Kidney epithelial cell (primary cell): ENCODE results near the gene ITPR1. TPM values are rescaled to one million over a fixed set of nuclear protein-coding genes. Genes with fewer than 3 reads are reported as not detected.

Source experiments
- DNase-seq: peaks from one replicate; pipeline ENCODE4 v3.0.0-alpha.2; 2010; ENCODE audit warnings: low read depth
- H3K27me3 ChIP-seq: 2 replicates; pipeline ENCODE4 v1.6.0; 2011; ENCODE audit warnings: low read length; ENCODE audit not compliant: control insufficient read depth, insufficient read depth
- H3K36me3 ChIP-seq: 2 replicates; pipeline ENCODE4 v1.5.1; 2011; ENCODE audit warnings: low read length; ENCODE audit not compliant: control insufficient read depth, insufficient read depth
- H3K4me3 ChIP-seq: 2 replicates; pipeline ENCODE4 v1.5.1; 2011; ENCODE audit warnings: low read depth, mild to moderate bottlenecking, control low read depth, low read length
- total RNA-seq: library from RNA; depleted of rRNA; stranded (reverse); fragments of >200 nt; gene quantifications from 2 replicates; pipeline ENCODE4 v1.2.3, GENCODE V29; 2015
- TF ChIP-seq, protein P1 (sequence below): IDR thresholded peaks from 2 replicates; pipeline ENCODE4 v1.5.1; 2011; ENCODE audit warnings: mild to moderate bottlenecking, moderate library complexity, low read length, control low read depth, inconsistent platforms; ENCODE audit not compliant: insufficient read depth, poor library complexity, severe bottlenecking

The ITPR1 gene
- total RNA-seq, 1 donor from 2014 or later = 8.9 TPM

DNA sequence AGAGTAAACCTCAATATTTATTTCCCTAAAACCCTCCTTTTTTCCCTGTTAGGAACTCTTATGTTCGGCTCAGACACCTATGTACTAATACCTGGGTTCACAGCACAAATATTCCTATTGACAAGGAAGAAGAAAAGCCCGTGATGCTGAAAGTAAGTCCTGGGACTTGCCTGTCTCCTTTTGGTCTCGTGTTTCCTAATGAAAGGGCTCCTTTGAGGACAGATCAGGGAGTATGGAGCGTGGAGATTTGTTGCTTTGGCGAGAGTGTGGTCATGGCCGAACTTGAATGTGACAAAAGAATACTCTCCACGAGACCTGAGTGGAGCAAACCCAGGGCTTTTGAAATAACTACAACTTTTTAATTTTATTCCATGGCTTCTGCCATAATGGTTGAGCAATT is 167.8 kb downstream of the ITPR1 start:
- TF ChIP-seq, protein P1, sequence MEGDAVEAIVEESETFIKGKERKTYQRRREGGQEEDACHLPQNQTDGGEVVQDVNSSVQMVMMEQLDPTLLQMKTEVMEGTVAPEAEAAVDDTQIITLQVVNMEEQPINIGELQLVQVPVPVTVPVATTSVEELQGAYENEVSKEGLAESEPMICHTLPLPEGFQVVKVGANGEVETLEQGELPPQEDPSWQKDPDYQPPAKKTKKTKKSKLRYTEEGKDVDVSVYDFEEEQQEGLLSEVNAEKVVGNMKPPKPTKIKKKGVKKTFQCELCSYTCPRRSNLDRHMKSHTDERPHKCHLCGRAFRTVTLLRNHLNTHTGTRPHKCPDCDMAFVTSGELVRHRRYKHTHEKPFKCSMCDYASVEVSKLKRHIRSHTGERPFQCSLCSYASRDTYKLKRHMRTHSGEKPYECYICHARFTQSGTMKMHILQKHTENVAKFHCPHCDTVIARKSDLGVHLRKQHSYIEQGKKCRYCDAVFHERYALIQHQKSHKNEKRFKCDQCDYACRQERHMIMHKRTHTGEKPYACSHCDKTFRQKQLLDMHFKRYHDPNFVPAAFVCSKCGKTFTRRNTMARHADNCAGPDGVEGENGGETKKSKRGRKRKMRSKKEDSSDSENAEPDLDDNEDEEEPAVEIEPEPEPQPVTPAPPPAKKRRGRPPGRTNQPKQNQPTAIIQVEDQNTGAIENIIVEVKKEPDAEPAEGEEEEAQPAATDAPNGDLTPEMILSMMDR = no peak
- no peak for DNase-seq
- no peak overlapping the region for H3K4me3 ChIP-seq
- no peaks in the 10 kb centered on the region for H3K36me3 ChIP-seq
- no peaks in the 10 kb centered on the region for H3K27me3 ChIP-seq

DNA sequence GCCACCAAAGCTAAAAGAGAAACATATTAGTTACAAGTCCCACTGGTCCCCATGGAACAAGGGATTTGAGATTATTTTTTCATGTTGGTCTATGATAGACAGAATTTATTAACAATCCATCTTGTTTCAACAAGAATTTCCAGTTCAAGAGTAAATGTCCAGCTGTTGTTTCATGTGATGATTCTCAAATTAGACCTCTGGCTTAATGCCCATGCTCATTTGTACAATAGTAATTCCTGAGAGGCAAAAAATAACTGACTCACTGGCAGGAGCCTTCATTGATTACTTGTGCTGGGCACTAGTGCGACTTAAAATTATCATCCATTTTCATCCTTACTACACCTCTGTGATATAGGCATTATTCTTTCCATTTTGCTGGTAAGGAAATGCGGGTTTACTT is 171.3 kb downstream of the ITPR1 start:
- DNase-seq = no peak
- TF ChIP-seq, protein P1 = no peak
- Histone ChIP-seq H3K36me3 (no peaks in the 10 kb centered on the region), H3K27me3 (no peaks in the 10 kb centered on the region), H3K4me3 (no peak overlapping the region)

DNA sequence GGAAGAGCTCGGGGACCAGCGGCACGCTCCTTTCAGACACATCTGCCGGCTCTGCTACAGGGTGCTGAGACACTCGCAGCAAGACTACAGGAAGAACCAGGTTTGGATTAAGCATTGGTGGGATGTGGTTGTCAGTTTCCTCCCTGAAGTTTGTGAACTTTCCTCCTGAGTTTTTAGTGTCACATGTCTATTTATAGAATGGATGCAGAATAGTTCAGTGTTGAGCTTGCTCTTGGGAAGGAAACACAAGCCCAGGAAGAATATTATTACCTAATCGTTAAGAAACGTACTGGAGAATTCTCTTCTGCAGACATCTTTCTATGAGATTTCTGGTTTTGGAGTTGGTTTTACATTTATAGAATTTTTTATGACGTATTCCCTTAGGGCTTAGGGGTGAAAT is 172.0 kb downstream of the ITPR1 start:
- no peaks in the 10 kb centered on the region for H3K36me3 ChIP-seq
- no peaks in the 10 kb centered on the region for H3K27me3 ChIP-seq
- H3K4me3 ChIP-seq = no peak overlapping the region
- DNase-seq = no peak
- TF ChIP-seq, protein P1 = no peak

DNA sequence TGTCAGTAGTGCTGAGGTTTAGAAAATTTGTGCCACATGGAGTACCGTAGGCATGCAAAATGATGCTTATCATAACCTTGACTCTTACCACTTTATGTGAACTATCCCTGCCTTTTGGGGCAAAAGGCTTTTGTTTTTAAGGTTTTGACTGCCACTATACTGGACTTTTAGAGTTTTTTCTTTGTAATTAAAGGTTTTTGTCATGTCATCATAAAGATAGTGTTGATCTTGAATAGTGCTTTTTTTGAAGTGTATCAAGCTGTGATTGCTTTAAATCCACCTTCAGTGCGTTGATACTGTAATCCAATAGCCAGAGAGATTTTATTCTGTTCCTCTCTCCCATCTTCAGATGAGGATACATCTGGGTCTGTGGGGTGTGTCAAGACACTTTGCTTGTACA is 172.9 kb downstream of the ITPR1 start:
- no peak for DNase-seq
- TF ChIP-seq, protein P1 = no peak
- H3K27me3 ChIP-seq = no peaks in the 10 kb centered on the region
- no peak overlapping the region for H3K4me3 ChIP-seq
- H3K36me3 ChIP-seq = no peaks in the 10 kb centered on the region

DNA sequence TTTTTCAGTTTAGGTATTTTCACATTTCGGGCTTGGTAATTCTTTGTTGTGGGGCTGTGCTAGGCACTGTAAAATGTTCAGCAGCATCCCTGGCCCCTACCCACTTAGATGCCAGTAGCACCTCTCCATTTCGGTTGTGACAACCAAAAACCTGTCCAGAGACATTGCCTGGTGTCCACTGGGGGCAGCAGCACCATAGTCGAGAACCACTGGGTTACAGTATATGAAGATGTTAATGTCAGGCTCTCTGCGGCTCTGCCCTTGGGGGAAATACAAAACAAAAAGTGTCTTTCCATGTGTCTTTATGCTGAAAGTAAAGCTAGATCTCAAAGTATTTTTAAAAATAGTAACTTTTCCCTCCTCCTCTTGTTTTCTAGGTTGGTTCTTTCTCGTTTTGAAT is 177.2 kb downstream of the ITPR1 start:
- DNase-seq = no peak
- Histone ChIP-seq H3K27me3 (no peaks in the 10 kb centered on the region), H3K4me3 (no peak overlapping the region), H3K36me3 (no peaks in the 10 kb centered on the region)
- TF ChIP-seq, protein P1 = peak; percentile 55

DNA sequence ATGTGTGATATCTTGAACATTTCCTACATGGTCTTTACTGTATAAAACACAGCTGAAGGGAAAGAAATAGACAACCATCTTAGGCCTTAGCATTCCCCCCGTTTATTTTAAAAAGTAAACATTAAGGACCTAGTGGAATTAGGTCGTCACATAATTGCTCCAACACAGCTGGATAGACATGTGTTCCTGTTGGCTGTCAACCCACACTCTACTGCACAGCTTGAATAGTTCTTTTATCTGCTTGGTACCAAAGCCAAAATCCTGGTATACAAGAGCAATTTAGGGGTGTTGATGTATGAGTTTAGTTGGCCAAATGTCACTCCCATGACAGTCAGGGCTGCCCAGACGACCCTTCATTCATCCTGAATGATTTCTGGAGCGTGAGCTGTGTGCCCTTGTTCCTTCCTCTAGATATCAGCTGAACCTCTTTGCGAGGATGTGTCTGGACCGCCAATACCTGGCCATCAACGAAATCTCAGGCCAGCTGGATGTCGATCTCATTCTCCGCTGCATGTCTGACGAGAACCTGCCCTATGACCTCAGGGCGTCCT is 179.7 kb downstream of the ITPR1 start:
- no peaks in the 10 kb centered on the region for H3K27me3 ChIP-seq
- no peaks in the 10 kb centered on the region for H3K36me3 ChIP-seq
- H3K4me3 ChIP-seq = no peak overlapping the region
- TF ChIP-seq, protein P1 = no peak
- DNase-seq = no peak
